ENCODE data around the gene MICAL2. TPM values are rescaled to one million over a fixed set of nuclear protein-coding genes. Genes with fewer than 3 reads are reported as not detected.

The MICAL2 gene
- total and polyA plus RNA-seq, 2 donors (not counting 1 experiment from before 2014, with no cell fraction given), result 0.32 to 0.40 TPM

DNA sequence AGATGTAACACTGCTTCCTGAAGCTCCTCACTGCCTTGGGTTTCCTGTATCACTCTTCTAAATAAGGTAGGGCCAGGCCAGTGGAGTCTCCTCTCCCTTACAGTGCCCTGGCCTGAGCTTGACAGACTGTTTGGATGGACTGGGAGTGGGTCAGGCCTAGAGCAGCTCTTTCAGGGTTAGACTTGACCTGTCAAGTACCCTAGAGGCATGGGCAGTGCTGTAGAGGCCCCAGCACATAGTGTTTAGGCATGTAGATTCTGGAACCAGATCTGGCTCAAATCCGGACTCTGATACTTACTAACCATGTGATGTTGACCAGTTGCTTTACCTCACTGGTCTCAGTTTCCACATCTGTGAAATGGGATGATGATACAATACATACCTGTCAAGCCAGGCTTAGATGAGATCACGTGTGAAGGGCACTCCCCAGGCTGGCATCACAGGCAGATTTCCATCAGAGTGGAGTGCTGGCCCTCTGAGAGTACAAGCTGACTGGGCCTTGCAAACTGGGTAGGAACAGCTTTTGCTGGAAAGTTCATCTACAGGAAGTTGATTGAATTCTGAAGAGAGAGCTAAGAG is 1.4 kb upstream of the MICAL2 start:
- Mint-ChIP-seq H3K27ac (no peak overlapping the region), H3K4me1 (peaks cover 9% of the 10 kb centered on the region), H3K27me3 (peaks cover 37% of the 10 kb centered on the region), H3K9me3 (ENCODE audit: insufficient read depth) (no peaks in the 10 kb centered on the region), H3K4me3 (peak overlapping the region; percentile 42)
- H3K4me1 ChIP-seq (ENCODE audit: control insufficient read depth in 2 of 2, insufficient read depth in 2 of 2, low read length in 2 of 2), result peaks cover 11 to 12% of the 10 kb centered on the region in 2 donors
- POLR2A ChIA-PET, result no interaction called here
- H3K4me3 ChIP-seq (ENCODE audit: control extremely low read depth in 1 of 5, extremely low read depth in 1 of 5, insufficient read depth in 1 of 5, low read depth in 2 of 5, low read length in 4 of 5), result no peak overlapping the region
- CTCF ChIA-PET, result no interaction called here
- H3K36me3 ChIP-seq (replicated peaks in 1 of 2; ENCODE audit: control extremely low read depth in 1 of 2, control insufficient read depth in 1 of 2, extremely low read depth in 1 of 2, insufficient read depth in 2 of 2, low read length in 1 of 2), result no peaks in the 10 kb centered on the region
- TF ChIP-seq, protein P1, sequence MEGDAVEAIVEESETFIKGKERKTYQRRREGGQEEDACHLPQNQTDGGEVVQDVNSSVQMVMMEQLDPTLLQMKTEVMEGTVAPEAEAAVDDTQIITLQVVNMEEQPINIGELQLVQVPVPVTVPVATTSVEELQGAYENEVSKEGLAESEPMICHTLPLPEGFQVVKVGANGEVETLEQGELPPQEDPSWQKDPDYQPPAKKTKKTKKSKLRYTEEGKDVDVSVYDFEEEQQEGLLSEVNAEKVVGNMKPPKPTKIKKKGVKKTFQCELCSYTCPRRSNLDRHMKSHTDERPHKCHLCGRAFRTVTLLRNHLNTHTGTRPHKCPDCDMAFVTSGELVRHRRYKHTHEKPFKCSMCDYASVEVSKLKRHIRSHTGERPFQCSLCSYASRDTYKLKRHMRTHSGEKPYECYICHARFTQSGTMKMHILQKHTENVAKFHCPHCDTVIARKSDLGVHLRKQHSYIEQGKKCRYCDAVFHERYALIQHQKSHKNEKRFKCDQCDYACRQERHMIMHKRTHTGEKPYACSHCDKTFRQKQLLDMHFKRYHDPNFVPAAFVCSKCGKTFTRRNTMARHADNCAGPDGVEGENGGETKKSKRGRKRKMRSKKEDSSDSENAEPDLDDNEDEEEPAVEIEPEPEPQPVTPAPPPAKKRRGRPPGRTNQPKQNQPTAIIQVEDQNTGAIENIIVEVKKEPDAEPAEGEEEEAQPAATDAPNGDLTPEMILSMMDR (IDR thresholded peaks at IDR 0.05), result no peak
- TF ChIP-seq EZH2 (IDR thresholded peaks at IDR 0.05; ENCODE audit: borderline replicate concordance, insufficient read depth, low read depth, low read length, poor library complexity, severe bottlenecking), result no peak
- intact Hi-C loops (cut with micrococcal nuclease), result no loop called here
- no peak overlapping the region for H3K9ac ChIP-seq (ENCODE audit: low read length)
- H2AFZ ChIP-seq (ENCODE audit: insufficient read depth, low read depth, low read length, poor library complexity, severe bottlenecking), result no peak overlapping the region
- peak; percentile 11 for DNase-seq
- no peaks in the 10 kb centered on the region for H3K79me2 ChIP-seq (ENCODE audit: control insufficient read depth, insufficient read depth, low read length)
- 92% methylated on average over 1 of the region's 2 CpGs for whole genome bisulfite sequencing (ENCODE audit: insufficient coverage)
- peaks cover 0 to 32% (median 2%) of the 10 kb centered on the region in 4 experiments for H3K27me3 ChIP-seq (replicated peaks in 1 of 4; ENCODE audit: control extremely low read depth in 1 of 4, control insufficient read depth in 3 of 4, insufficient read depth in 4 of 4, low read length in 3 of 4)
- H4K20me1 ChIP-seq (ENCODE audit: control insufficient read depth, insufficient read depth, low read length, poor library complexity, severe bottlenecking), result no peaks in the 10 kb centered on the region
- peaks cover 0 to 8% (median 0%) of the 10 kb centered on the region in 3 donors for H3K9me3 ChIP-seq (ENCODE audit: control extremely low read depth in 1 of 3, control insufficient read depth in 2 of 3, insufficient read depth in 1 of 3, low read length in 2 of 3)
- ATAC-seq (ENCODE audit: low read depth), result no peak
- H3K27ac ChIP-seq (ENCODE audit: low read length in 2 of 2), result no peak overlapping the region
- H3K4me2 ChIP-seq (replicated peaks; ENCODE audit: low read depth, low read length, poor library complexity, severe bottlenecking), result no peak overlapping the region

GRCh38 chr11:12109591-12110196 is 696 bp upstream of the MICAL2 start:
- no peak for DNase-seq
- 42% methylated on average over 5 of the region's 7 CpGs for WGBS (ENCODE audit: insufficient coverage)
- no peak overlapping the region for H3K27ac ChIP-seq (ENCODE audit: low read length in 2 of 2)

More at GRCh38 chr11:12109591-12110196, 696 bp upstream of the MICAL2 start:
- Histone ChIP-seq H3K27me3 (replicated peaks in 1 of 4; ENCODE audit: control extremely low read depth in 1 of 4, control insufficient read depth in 3 of 4, insufficient read depth in 4 of 4, low read length in 3 of 4) (peaks cover 0 to 27% (median 2%) of the 10 kb centered on the region in 4 experiments), H3K4me2 (replicated peaks; ENCODE audit: low read depth, low read length, poor library complexity, severe bottlenecking) (peak overlapping the region; percentile 89), H3K4me3 (ENCODE audit: control extremely low read depth in 1 of 5, extremely low read depth in 1 of 5, insufficient read depth in 1 of 5, low read depth in 2 of 5, low read length in 4 of 5) (peak overlapping the region in 4 of 5 experiments; percentile 9 to 50 (median 44)), H3K9ac (ENCODE audit: low read length) (peak overlapping the region; percentile 54), H3K79me2 (ENCODE audit: control insufficient read depth, insufficient read depth, low read length) (no peaks in the 10 kb centered on the region), H3K4me1 (ENCODE audit: control insufficient read depth in 2 of 2, insufficient read depth in 2 of 2, low read length in 2 of 2) (peaks cover 11 to 12% of the 10 kb centered on the region in 2 donors), H4K20me1 (ENCODE audit: control insufficient read depth, insufficient read depth, low read length, poor library complexity, severe bottlenecking) (no peaks in the 10 kb centered on the region), H3K9me3 (ENCODE audit: control extremely low read depth in 1 of 3, control insufficient read depth in 2 of 3, insufficient read depth in 1 of 3, low read length in 2 of 3) (peaks cover 0 to 8% (median 0%) of the 10 kb centered on the region in 3 donors), H3K36me3 (replicated peaks in 1 of 2; ENCODE audit: control extremely low read depth in 1 of 2, control insufficient read depth in 1 of 2, extremely low read depth in 1 of 2, insufficient read depth in 2 of 2, low read length in 1 of 2) (no peaks in the 10 kb centered on the region), H2AFZ (ENCODE audit: insufficient read depth, low read depth, low read length, poor library complexity, severe bottlenecking) (peak overlapping the region; percentile 65)
- TF ChIP-seq, protein P1 (IDR thresholded peaks at IDR 0.05), result no peak
- peaks cover 9% of the 10 kb centered on the region for H3K4me1 Mint-ChIP-seq
- ChIA-PET CTCF (no interaction called here), POLR2A (no interaction called here)
- H3K9me3 Mint-ChIP-seq (ENCODE audit: insufficient read depth), result no peaks in the 10 kb centered on the region
- peaks cover 42% of the 10 kb centered on the region for H3K27me3 Mint-ChIP-seq
- intact Hi-C loops (cut with micrococcal nuclease), result no loop called here
- no peak for ATAC-seq (ENCODE audit: low read depth)
- no peak overlapping the region for H3K27ac Mint-ChIP-seq
- peak overlapping the region; percentile 86 for H3K4me3 Mint-ChIP-seq

Data from B cell (primary cell).